Loucy (cell line): ENCODE results near the gene RHOF.

Experiments used
- CTCF ChIP-seq: fragments of 200-600 bp; sonication (generic); conservative IDR thresholded peaks from 2 replicates; pipeline ENCODE4 v1.5.1; 2014; ENCODE audit warnings: mild to moderate bottlenecking, antibody characterized with exemption, low read length
- EZH2phosphoT487 ChIP-seq: fragments of 200-600 bp; IDR thresholded peaks from 2 replicates; pipeline ENCODE4 v1.6.1; 2018; ENCODE audit warnings: antibody characterized with exemption, mild to moderate bottlenecking, moderate library complexity, borderline replicate concordance

- TF ChIP-seq CTCF, result no peak
- TF ChIP-seq EZH2phosphoT487, result no peak
These were observed 36.6 kb upstream of the RHOF start for GRCh38 chr12:121830134-121830533.
